Muscle of back (tissue), 11 donors: ENCODE data around the gene UQCRQ. TPM values are rescaled to one million over a fixed set of nuclear protein-coding genes. Genes with fewer than 3 reads are reported as not detected.

Experiments
- DNase-seq, 3 donors: peaks; one replicate each; pipeline versions ENCODE4 v3.0.0 to v3.0.0-alpha.2; 2013
- polyA plus RNA-seq, 10 donors: library from polyadenylated mRNA; unstranded; fragments of 120-200 nt; gene quantifications; one replicate each; pipeline ENCODE4 v1.2.1, GENCODE V29; 2013; ENCODE audit not compliant: insufficient read length in 10 of 10

The UQCRQ gene
- polyA plus RNA-seq, 10 donors, result 160 to 232 (median 189) TPM

GRCh38 chr5:132860742-132861141 is 5.7 kb upstream of the UQCRQ start:
- no peak for DNase-seq

DNA sequence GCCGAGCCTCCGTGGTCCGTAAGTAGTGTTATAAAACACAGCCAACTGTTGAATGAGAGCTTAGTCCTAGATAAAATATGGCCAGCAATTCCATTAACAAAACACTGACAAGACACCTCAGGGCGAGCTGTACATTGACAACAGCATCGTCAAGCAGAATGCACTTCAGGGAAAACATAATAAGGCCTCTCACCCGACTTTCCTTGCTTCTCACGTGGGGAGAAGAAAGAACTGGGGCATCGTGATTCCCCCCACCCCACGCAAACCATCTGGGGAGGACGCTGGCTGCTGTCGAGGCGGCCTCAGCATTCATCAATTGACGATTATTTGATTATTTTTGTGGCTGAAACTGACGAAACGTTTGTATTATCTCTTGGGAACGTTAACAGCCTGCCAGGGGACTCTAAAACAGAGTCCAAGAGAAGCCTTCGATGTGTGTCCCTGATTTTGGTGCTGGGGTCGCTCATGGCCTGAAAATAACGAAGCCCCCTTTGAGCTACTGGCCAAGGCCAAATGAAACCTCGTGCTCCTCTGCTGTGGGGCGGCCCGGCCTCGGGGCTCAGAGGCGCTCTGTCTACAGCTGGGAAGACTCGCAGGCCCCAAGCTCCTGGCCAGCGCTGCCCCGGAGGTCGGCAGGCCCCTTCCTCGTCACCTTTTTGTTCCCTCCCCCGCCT is 637 bp upstream of the UQCRQ start:
- DNase-seq, result no peak

GRCh38 chr5:132867046-132867451 is 607 bp downstream of the UQCRQ start:
- DNase-seq, result no peak

DNA sequence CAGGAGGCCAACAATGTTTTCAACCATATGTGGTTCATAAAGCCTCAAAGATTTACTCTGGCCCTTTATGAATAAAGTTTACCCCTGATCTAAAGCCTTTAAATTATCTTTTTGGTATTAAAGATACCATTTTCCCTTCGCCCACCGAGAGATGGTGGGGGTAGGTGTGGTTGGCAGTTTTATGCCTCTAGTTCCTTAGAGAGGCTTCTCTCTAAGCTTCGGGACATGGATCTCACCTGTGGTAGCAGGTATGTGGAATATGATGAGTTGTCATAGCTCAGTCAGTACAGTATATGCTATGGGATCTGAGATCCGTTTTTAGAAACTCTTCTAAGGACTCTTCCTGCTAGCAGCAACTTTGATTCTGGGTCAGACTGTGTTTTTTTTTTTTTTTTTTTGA is 2.3 kb downstream of the UQCRQ start:
- no peak for DNase-seq

GRCh38 chr5:132870801-132871200 is 4.4 kb downstream of the UQCRQ start:
- DNase-seq, result no peak

- no peak for DNase-seq
Observed at GRCh38 chr5:132871459-132872284, 5.2 kb downstream of the UQCRQ start.

DNA sequence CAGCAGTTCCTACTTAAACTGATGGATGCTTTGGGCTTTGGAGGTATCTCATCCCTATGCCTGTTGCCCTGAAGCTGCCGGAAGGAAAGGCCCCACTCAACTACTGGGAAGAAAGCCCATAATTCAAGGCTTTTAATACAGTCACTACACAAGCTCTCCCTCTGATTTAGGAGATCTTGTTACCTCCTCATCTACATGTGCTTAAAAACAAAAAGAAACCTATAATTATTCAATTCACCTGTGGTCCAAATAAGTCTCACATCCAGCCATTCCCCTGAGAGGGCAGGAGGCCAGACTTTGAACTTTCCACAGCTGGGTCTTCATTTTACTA is 6.3 kb downstream of the UQCRQ start:
- no peak for DNase-seq

- DNase-seq, result no peak
Observed at GRCh38 chr5:132873119-132873929, 6.9 kb downstream of the UQCRQ start, which contains the start of gene LEAP2. LEAP2 (plus strand) TSS chr5:132873668; CDS start chr5:132873695, 27 bp downstream.

- DNase-seq, result no peak
Observed at GRCh38 chr5:132873930-132874271, 7.5 kb downstream of the UQCRQ start.

GRCh38 chr5:132876020-132876759 is 9.7 kb downstream of the UQCRQ start:
- DNase-seq, result no peak

DNA sequence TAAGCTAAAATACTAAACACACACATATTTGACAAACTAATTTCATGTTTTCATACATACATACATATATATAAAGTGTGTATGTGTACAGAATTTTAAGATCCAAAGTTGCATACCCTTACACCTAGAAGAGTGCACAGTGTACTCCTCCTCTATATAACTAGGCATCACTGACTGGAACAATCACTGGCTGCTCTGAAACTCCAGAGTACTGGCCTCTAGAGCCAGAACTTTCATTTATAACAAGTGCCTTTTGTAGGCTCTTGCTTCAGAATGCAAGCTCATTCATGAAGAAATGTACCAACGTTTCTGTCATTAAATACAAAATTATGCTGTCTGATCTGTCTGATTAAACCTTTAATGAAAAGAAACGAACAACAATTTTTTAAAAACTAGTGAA is 11.0 kb downstream of the UQCRQ start:
- no peak for DNase-seq

DNA sequence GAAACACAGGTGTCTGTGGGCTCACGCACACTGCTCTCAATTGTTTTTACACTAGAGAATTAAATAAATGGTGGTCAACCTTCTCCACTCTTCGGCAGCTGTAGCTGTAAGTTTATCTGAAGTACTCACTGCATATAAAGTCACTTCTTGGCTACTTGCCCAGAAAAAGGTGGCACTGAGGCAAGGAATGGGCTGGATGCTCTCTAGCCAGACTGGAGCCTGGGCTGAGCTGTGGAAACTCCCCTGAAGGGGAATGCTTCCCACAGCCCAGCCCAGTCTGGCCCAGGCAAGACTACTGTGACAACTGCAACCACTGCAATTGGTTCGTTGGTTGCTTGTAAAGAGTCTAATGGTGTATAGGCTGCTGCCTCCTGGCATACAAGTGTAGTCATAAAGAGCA is 11.5 kb downstream of the UQCRQ start:
- peak; percentile 19 to 30 (median 24) for DNase-seq

GRCh38 chr5:132883261-132883834 is 16.9 kb downstream of the UQCRQ start:
- peak; percentile 31 to 54 (median 36) for DNase-seq

GRCh38 chr5:132884548-132884947 is 18.1 kb downstream of the UQCRQ start:
- DNase-seq, result no peak

GRCh38 chr5:132886064-132886823 is 19.8 kb downstream of the UQCRQ start:
- DNase-seq, result no peak

GRCh38 chr5:132887283-132887682 is 20.8 kb downstream of the UQCRQ start:
- no peak for DNase-seq

- no peak for DNase-seq
Observed at GRCh38 chr5:132889501-132889900, 23.1 kb downstream of the UQCRQ start.

- no peak for DNase-seq
Observed at GRCh38 chr5:132890817-132891216, 24.4 kb downstream of the UQCRQ start.

DNA sequence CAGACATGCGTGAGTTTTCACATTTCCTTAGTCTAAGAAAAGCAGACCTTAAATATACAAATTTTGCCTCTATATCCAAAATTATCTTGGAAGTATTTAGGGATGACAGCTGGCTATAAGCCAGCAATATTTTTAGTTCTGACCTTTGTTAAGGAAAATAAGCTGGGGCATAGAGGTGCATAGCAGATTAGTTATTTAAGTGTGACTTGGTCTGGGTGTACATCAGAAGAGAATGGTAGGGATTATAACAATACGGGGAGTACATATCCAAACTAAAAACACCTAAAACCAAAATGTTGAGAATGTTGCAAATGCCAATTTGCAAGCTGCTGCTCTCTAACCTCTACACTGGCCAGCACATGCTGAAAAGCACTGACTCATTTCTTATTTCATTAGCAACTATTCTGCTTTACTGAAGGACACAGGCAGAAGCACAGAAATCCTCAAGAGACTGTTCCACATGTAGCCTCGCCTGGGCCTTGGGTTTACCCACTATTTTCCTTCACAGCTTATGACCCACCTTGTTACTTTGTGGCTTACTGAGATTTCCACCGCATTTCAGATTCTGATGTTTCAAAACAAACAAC is 29.4 kb downstream of the UQCRQ start:
- no peak for DNase-seq

DNA sequence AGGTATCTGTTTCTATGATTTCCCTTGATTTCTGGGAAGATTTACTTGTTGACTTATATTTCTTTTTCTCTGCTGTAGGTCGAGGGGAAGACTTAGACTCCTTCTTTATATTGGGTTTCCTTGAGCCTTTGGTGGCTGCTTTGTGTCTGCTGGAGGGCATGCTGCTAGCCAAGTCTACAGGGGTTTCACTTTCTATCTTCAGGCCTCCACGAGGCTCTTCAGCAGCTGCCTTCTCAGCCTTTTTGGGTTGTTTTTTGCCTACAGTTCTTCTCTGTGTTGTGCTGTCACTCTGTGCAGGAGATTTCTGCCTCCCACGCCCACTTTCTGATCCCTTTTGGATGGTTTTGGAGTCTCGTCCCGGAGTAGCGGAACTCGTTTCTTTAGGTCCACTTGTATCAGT is 30.2 kb downstream of the UQCRQ start:
- no peak for DNase-seq
